Natural killer cell (primary cell): ENCODE results near the gene SLC40A1. TPM values are rescaled to one million over a fixed set of nuclear protein-coding genes. Genes with fewer than 3 reads are reported as not detected.

Experiments
- ATAC-seq, 3 donors: fragments of 150-1000 bp in 2 of 3; fragments of 200-7000 bp in 1 of 3; cut with Tn5 transposase; 1 replicate in 1 of 3; 2 replicates in 2 of 3; pipeline ENCODE4 v1.10.0; 2021; ENCODE audit warnings: mild to moderate bottlenecking in 2 of 3, moderate library complexity in 2 of 3
- DNase-seq, 2 donors: peaks; one replicate each; pipeline versions ENCODE4 v3.0.0 to v3.0.0-alpha.2; 2013 to 2021; ENCODE audit warnings: mixed read lengths in 1 of 2
- H3K27ac ChIP-seq: one replicate; pipeline ENCODE4 v1.5.1; 2013; ENCODE audit warnings: mild to moderate bottlenecking, low read length
- H3K27me3 ChIP-seq: one replicate; pipeline ENCODE4 v1.6.1; 2013; ENCODE audit warnings: low read length; ENCODE audit not compliant: control insufficient read depth, insufficient read depth
- H3K36me3 ChIP-seq: one replicate; pipeline ENCODE4 v1.6.1; 2013; ENCODE audit warnings: low read length; ENCODE audit not compliant: control insufficient read depth, insufficient read depth
- H3K4me1 ChIP-seq: one replicate; pipeline ENCODE4 v1.6.1; 2013; ENCODE audit warnings: low read length; ENCODE audit not compliant: control insufficient read depth, insufficient read depth
- H3K4me3 ChIP-seq: one replicate; pipeline ENCODE4 v1.5.1; 2013; ENCODE audit warnings: low read length
- H3K9me3 ChIP-seq: one replicate; pipeline ENCODE4 v1.6.1; 2013; ENCODE audit warnings: low read length; ENCODE audit not compliant: control insufficient read depth, insufficient read depth
- H3K27ac Mint-ChIP-seq, 2 donors: one replicate each; pipeline ENCODE4 v1.8.0; 2022; ENCODE audit warnings: mild to moderate bottlenecking in 2 of 2, mixed read lengths in 2 of 2, moderate library complexity in 1 of 2
- H3K27me3 Mint-ChIP-seq, 2 donors: one replicate each; pipeline ENCODE4 v1.8.0; 2022; ENCODE audit warnings: low read depth in 2 of 2, mixed read lengths in 2 of 2
- H3K36me3 Mint-ChIP-seq: one replicate; pipeline ENCODE4 v1.8.0; 2022; ENCODE audit warnings: mixed read lengths
- H3K4me1 Mint-ChIP-seq, 2 donors: one replicate each; pipeline ENCODE4 v1.8.0; 2022; ENCODE audit warnings: mixed read lengths in 2 of 2
- H3K4me3 Mint-ChIP-seq: one replicate; pipeline ENCODE4 v1.8.0; 2022; ENCODE audit warnings: mild to moderate bottlenecking, moderate library complexity, mixed read lengths
- H3K9me3 Mint-ChIP-seq, 2 donors: one replicate each; pipeline ENCODE4 v1.8.0; 2022; ENCODE audit warnings: mixed read lengths in 2 of 2
- WGBS: methylation state at CpG from one replicate; pipeline ENCODE4 v1.1.7; 2013; ENCODE audit warnings: missing lambda C conversion rate; ENCODE audit not compliant: insufficient coverage; 5-methylcytosine and 5-hydroxymethylcytosine counted together
- intact Hi-C: fragments of 100-400 bp; cut with micrococcal nuclease; formaldehyde crosslinking; loops from one replicate; pipeline ENCODE4 v1.14.2; 2022
- total RNA-seq, 4 donors: library from RNA; stranded (reverse); fragments of 120-200 nt in 1 of 4; gene quantifications; one replicate each; pipeline versions ENCODE4 v1.2.3 to v1.2.4, GENCODE V29; 2013 to 2022
- TF ChIP-seq, protein P1 (sequence below): fragments of 200-600 bp; IDR thresholded peaks from one replicate; pipeline ENCODE4 v1.8.0; 2022; ENCODE audit warnings: antibody characterized with exemption

SLC40A1 gene
- total RNA-seq, 3 donors from 2014 or later (not counting 1 experiment from before 2014, with no cell fraction given) = 1.8 to 5.2 (median 4.4) TPM

DNA sequence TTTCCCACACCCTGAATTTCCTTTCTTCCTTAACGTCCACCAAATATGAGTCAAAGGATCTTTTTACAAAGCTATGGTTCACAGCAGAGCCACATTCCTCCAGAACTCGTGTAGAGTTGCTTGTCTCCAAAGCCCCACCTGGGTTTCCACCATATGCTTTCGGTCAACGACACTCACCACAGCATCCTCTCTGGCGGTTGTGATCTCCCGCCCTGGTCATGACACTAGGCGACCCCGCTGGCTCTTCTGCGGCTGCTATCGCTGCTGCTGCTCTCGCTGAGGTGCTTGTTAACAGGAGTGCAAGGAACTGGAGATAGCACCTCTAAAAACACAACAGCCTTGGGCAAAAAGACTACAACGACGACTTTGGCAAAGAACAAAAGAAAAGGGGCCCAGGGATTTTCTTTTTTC lies 340 bp downstream of the SLC40A1 start:
- DNase-seq = peak in 1 of 2 donors; percentile 44
- intact Hi-C loops = no loop called here
- H3K36me3 ChIP-seq = no peaks in the 10 kb centered on the region
- H3K4me1 ChIP-seq = peaks cover 18% of the 10 kb centered on the region
- Mint-ChIP-seq H3K36me3 (no peaks in the 10 kb centered on the region), H3K27me3 (peaks cover 42 to 62% of the 10 kb centered on the region in 2 donors), H3K9me3 (no peaks in the 10 kb centered on the region), H3K27ac (peak overlapping the region in 1 of 2 donors; percentile 17), H3K4me1 (peaks cover 14 to 23% of the 10 kb centered on the region in 2 donors), H3K4me3 (peak overlapping the region; percentile 84)
- WGBS = under 1% methylated on average over 13 of the region's 13 CpGs
- peak; percentile 44 to 65 (median 55) for ATAC-seq
- no peak overlapping the region for H3K27ac ChIP-seq
- H3K4me3 ChIP-seq = peak overlapping the region; percentile 29
- no peaks in the 10 kb centered on the region for H3K9me3 ChIP-seq
- peaks cover 10% of the 10 kb centered on the region for H3K27me3 ChIP-seq
- TF ChIP-seq, protein P1, sequence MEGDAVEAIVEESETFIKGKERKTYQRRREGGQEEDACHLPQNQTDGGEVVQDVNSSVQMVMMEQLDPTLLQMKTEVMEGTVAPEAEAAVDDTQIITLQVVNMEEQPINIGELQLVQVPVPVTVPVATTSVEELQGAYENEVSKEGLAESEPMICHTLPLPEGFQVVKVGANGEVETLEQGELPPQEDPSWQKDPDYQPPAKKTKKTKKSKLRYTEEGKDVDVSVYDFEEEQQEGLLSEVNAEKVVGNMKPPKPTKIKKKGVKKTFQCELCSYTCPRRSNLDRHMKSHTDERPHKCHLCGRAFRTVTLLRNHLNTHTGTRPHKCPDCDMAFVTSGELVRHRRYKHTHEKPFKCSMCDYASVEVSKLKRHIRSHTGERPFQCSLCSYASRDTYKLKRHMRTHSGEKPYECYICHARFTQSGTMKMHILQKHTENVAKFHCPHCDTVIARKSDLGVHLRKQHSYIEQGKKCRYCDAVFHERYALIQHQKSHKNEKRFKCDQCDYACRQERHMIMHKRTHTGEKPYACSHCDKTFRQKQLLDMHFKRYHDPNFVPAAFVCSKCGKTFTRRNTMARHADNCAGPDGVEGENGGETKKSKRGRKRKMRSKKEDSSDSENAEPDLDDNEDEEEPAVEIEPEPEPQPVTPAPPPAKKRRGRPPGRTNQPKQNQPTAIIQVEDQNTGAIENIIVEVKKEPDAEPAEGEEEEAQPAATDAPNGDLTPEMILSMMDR = no peak

DNA sequence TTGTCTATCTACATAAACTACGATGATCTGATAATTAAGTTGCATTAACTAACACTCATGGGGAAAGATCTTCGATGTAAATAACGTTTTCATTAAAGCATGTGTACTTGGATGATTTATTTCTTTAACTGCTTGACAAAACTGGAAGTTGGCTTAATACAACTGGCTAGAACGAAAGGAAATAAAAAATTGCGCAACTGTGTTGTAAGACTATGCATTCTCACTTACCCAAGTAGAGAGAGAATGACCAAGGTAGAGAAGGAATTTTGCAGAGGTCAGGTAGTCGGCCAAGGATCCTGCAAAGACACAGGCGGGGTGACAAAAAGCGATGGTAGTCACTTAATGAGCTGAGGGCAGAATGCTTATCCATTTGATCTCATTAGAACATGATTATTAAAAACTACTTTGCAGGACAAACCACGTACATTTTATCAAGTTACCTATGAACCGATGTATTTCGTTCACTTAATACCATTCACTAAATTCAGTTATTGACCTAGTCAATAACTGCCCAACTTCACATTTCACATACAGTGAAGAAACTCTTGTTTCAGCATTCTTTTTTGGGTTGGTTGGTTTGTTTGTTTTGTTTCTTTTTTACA lies 900 bp downstream of the SLC40A1 start:
- H3K36me3 Mint-ChIP-seq = no peaks in the 10 kb centered on the region
- DNase-seq = no peak
- intact Hi-C loops = no loop called here
- Histone ChIP-seq H3K36me3 (no peaks in the 10 kb centered on the region), H3K4me3 (peak overlapping the region; percentile 29), H3K9me3 (no peaks in the 10 kb centered on the region), H3K4me1 (peaks cover 18% of the 10 kb centered on the region), H3K27me3 (peaks cover 10% of the 10 kb centered on the region), H3K27ac (no peak overlapping the region)
- H3K27me3 Mint-ChIP-seq = peaks cover 39 to 57% of the 10 kb centered on the region in 2 donors
- H3K9me3 Mint-ChIP-seq = no peaks in the 10 kb centered on the region
- H3K4me3 Mint-ChIP-seq = peak overlapping the region; percentile 84
- 34% methylated on average over 8 of the region's 11 CpGs for WGBS
- peaks cover 14 to 23% of the 10 kb centered on the region in 2 donors for H3K4me1 Mint-ChIP-seq
- ATAC-seq = no peak
- no peak overlapping the region for H3K27ac Mint-ChIP-seq
- TF ChIP-seq, protein P1 = no peak

DNA sequence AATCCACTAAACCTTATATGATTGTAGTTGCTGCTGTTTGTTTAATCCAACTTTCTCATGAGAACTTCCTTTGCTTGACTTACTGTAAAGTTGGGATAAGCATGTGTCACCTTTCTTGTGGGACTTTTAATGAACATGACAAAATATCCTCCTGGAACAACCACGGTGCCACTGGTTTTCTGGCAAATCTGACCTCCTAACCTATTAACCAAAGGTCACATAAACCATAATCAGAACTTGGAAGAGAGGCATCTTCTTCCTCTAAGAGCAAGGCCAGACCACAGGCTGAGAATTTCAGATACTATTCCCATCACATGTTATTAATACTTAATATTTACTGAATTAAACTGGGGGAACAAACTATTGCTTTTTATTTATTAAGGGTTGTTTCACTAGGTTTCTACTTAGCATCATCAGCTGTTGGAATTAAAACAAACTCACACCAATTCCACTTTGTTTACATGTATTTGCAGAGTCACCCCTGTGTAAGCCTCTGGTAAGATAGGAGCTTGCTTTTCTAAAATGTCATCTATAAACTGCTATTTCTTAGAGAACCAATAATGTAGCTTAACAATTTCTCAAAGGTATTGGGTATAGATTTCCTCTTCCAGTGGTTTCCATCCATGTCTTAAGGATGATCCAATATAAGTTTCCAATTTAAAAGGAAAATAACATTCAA lies 2.2 kb downstream of the SLC40A1 start:
- H3K4me3 ChIP-seq = no peak overlapping the region
- Mint-ChIP-seq H3K27me3 (peaks cover 35 to 51% of the 10 kb centered on the region in 2 donors), H3K9me3 (no peaks in the 10 kb centered on the region), H3K4me3 (peak overlapping the region; percentile 84), H3K36me3 (no peaks in the 10 kb centered on the region), H3K4me1 (peaks cover 14 to 23% of the 10 kb centered on the region in 2 donors), H3K27ac (no peak overlapping the region)
- H3K27ac ChIP-seq = no peak overlapping the region
- no peak for DNase-seq
- ATAC-seq = no peak
- no peaks in the 10 kb centered on the region for H3K9me3 ChIP-seq
- H3K4me1 ChIP-seq = peaks cover 18% of the 10 kb centered on the region
- TF ChIP-seq, protein P1 = no peak
- no peaks in the 10 kb centered on the region for H3K36me3 ChIP-seq
- WGBS = 60% methylated on average over 1 of the region's 1 CpG
- peaks cover 10% of the 10 kb centered on the region for H3K27me3 ChIP-seq
- intact Hi-C loops = no loop called here
